ENCODE results near the gene SSBP3.

DNA sequence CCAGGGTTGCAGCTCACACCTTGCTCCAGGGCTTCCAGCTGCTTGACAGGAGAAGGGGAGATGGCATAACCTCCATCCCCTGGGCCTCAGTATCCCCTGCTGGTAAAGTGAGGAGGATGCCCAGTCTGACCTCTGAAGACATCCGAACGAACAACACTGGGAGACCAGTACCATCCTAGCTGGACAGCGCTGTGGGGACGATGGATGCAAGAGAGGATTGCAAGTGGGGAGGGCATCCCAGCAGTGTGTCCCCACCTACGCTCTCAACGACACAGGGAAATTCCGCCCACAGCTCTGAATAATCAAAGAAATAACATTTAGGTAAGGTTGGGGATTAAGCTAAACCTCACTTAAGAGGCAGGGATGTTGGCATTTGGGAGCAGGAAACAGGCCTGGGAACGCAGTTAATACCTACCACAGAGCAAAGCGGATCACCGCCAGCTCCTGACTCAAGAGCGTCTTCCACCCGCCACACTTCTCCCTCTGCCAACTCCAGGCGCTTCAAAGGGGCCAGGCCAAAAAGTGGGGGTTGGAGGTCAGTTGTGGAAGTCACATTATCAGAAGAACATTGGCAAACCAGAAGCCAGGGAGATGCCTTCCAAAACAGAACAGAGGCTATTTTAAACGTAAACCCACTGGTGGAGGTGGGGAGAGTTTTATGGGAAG, 47.6 kb downstream of the SSBP3 start:
- TF ChIP-seq, protein P1, sequence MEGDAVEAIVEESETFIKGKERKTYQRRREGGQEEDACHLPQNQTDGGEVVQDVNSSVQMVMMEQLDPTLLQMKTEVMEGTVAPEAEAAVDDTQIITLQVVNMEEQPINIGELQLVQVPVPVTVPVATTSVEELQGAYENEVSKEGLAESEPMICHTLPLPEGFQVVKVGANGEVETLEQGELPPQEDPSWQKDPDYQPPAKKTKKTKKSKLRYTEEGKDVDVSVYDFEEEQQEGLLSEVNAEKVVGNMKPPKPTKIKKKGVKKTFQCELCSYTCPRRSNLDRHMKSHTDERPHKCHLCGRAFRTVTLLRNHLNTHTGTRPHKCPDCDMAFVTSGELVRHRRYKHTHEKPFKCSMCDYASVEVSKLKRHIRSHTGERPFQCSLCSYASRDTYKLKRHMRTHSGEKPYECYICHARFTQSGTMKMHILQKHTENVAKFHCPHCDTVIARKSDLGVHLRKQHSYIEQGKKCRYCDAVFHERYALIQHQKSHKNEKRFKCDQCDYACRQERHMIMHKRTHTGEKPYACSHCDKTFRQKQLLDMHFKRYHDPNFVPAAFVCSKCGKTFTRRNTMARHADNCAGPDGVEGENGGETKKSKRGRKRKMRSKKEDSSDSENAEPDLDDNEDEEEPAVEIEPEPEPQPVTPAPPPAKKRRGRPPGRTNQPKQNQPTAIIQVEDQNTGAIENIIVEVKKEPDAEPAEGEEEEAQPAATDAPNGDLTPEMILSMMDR (IDR thresholded peaks at IDR 0.05): no peak
- TF ChIP-seq POLR2A (IDR thresholded peaks at IDR 0.05): no peak
